WTC11 (cell line): ENCODE measurements around the gene ELAPOR1.
"Not testable (repeated sequence)": the region's sequence is repeated elsewhere in the genome, so short reads cannot be mapped to it uniquely, and the experiment has no call there.

Experiments used
- CREM ChIP-seq: sonication (generic); formaldehyde crosslinking; IDR thresholded peaks from 2 replicates; pipeline ENCODE4 v1.8.1; 2022; ENCODE audit warnings: mild to moderate bottlenecking, missing genetic modification reagents, moderate library complexity
- CTCF ChIP-seq: fragments of 200-600 bp; IDR thresholded peaks from 2 replicates; pipeline ENCODE4 v1.8.0; 2022; ENCODE audit warnings: antibody characterized with exemption
- FOXJ3 ChIP-seq: sonication (generic); formaldehyde crosslinking; IDR thresholded peaks from 2 replicates; pipeline ENCODE4 v1.9.0; 2021; ENCODE audit warnings: missing genetic modification reagents, mild to moderate bottlenecking, borderline replicate concordance
- HMGA2 ChIP-seq: fragments of 250-450 bp; sonication (Bioruptor Pico); IDR thresholded peaks from 2 replicates; pipeline ENCODE4 v1.4.0; 2021; ENCODE audit warnings: mild to moderate bottlenecking, moderate library complexity
- MAX ChIP-seq: sonication (generic); formaldehyde crosslinking; IDR thresholded peaks from 2 replicates; pipeline ENCODE4 v1.8.0; 2022; ENCODE audit warnings: mild to moderate bottlenecking, missing genetic modification reagents
- PRDM15 ChIP-seq: sonication (generic); formaldehyde crosslinking; IDR thresholded peaks from 2 replicates; pipeline ENCODE4 v1.8.0; 2022; ENCODE audit warnings: missing genetic modification reagents
- SP1 ChIP-seq: sonication (generic); formaldehyde crosslinking; conservative IDR thresholded peaks from 2 replicates; pipeline ENCODE4 v1.8.1; 2022; ENCODE audit warnings: missing genetic modification reagents
- ZNF416 ChIP-seq: fragments of 250-450 bp; sonication (Bioruptor Pico); IDR thresholded peaks from 2 replicates; pipeline ENCODE4 v1.9.0; 2021; ENCODE audit warnings: mild to moderate bottlenecking, inconsistent platforms
- TF ChIP-seq, protein P1 (sequence below): sonication (generic); formaldehyde crosslinking; IDR thresholded peaks from 2 replicates; pipeline ENCODE4 v1.8.1; 2023; ENCODE audit warnings: mild to moderate bottlenecking, missing genetic modification reagents, borderline replicate concordance
- TF ChIP-seq, protein P2 (sequence below): sonication (generic); formaldehyde crosslinking; IDR thresholded peaks from 2 replicates; pipeline ENCODE4 v1.8.1; 2023; ENCODE audit warnings: mild to moderate bottlenecking, missing genetic modification reagents

- TF ChIP-seq CTCF; CREM (CRISPR knock-in tag); FOXJ3 (CRISPR knock-in tag); PRDM15 (CRISPR knock-in tag); HMGA2; MAX (CRISPR knock-in tag); SP1; ZNF416 (CRISPR knock-in tag): not testable (repeated sequence)
- TF ChIP-seq, protein P1, sequence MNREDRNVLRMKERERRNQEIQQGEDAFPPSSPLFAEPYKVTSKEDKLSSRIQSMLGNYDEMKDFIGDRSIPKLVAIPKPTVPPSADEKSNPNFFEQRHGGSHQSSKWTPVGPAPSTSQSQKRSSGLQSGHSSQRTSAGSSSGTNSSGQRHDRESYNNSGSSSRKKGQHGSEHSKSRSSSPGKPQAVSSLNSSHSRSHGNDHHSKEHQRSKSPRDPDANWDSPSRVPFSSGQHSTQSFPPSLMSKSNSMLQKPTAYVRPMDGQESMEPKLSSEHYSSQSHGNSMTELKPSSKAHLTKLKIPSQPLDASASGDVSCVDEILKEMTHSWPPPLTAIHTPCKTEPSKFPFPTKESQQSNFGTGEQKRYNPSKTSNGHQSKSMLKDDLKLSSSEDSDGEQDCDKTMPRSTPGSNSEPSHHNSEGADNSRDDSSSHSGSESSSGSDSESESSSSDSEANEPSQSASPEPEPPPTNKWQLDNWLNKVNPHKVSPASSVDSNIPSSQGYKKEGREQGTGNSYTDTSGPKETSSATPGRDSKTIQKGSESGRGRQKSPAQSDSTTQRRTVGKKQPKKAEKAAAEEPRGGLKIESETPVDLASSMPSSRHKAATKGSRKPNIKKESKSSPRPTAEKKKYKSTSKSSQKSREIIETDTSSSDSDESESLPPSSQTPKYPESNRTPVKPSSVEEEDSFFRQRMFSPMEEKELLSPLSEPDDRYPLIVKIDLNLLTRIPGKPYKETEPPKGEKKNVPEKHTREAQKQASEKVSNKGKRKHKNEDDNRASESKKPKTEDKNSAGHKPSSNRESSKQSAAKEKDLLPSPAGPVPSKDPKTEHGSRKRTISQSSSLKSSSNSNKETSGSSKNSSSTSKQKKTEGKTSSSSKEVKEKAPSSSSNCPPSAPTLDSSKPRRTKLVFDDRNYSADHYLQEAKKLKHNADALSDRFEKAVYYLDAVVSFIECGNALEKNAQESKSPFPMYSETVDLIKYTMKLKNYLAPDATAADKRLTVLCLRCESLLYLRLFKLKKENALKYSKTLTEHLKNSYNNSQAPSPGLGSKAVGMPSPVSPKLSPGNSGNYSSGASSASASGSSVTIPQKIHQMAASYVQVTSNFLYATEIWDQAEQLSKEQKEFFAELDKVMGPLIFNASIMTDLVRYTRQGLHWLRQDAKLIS (CRISPR knock-in tag): not testable (repeated sequence)
- TF ChIP-seq, protein P2, sequence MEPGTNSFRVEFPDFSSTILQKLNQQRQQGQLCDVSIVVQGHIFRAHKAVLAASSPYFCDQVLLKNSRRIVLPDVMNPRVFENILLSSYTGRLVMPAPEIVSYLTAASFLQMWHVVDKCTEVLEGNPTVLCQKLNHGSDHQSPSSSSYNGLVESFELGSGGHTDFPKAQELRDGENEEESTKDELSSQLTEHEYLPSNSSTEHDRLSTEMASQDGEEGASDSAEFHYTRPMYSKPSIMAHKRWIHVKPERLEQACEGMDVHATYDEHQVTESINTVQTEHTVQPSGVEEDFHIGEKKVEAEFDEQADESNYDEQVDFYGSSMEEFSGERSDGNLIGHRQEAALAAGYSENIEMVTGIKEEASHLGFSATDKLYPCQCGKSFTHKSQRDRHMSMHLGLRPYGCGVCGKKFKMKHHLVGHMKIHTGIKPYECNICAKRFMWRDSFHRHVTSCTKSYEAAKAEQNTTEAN: not testable (repeated sequence)
Measured at GRCh38 chr1:109142725-109143124, 28.8 kb downstream of the ELAPOR1 start.
